GM23338 (cell line): ENCODE results near the gene EXOC7. TPM values are rescaled to one million over a fixed set of nuclear protein-coding genes. Genes with fewer than 3 reads are reported as not detected.

Experiments
- ATAC-seq: fragments of 200-7000 bp; cut with Tn5 transposase; 3 replicates; pipeline ENCODE4 v1.9.1; 2020
- DNase-seq: peaks from one replicate; pipeline ENCODE4 v3.0.0-alpha.2; 2015; ENCODE audit warnings: low spot score
- H2AFZ ChIP-seq: fragments of 200-600 bp; sonication (generic); 2 replicates; pipeline ENCODE4 v1.8.0; 2016; ENCODE audit warnings: antibody characterized with exemption, mild to moderate bottlenecking, moderate library complexity
- H3F3A ChIP-seq: fragments of 200-600 bp; sonication (generic); replicated peaks from 2 replicates; pipeline ENCODE4 v1.8.0; 2017; ENCODE audit warnings: antibody characterized with exemption, mixed run types, low read depth
- H3K27ac ChIP-seq: fragments of 200-600 bp; sonication (generic); 2 replicates; pipeline ENCODE4 v1.6.1; 2016; ENCODE audit warnings: low read depth
- H3K27me3 ChIP-seq: fragments of 200-600 bp; sonication (generic); 2 replicates; pipeline ENCODE4 v1.8.0; 2016; ENCODE audit warnings: mild to moderate bottlenecking, mixed run types, moderate library complexity; ENCODE audit not compliant: insufficient read depth
- H3K36me3 ChIP-seq: fragments of 200-600 bp; sonication (generic); 2 replicates; pipeline ENCODE4 v1.8.0; 2016; ENCODE audit warnings: mild to moderate bottlenecking; ENCODE audit not compliant: insufficient read depth
- H3K4me1 ChIP-seq: fragments of 200-600 bp; sonication (generic); 2 replicates; pipeline ENCODE4 v1.8.0; 2016; ENCODE audit warnings: mild to moderate bottlenecking, moderate library complexity; ENCODE audit not compliant: insufficient read depth
- H3K4me2 ChIP-seq: fragments of 200-600 bp; sonication (generic); 2 replicates; pipeline ENCODE4 v1.7.1; 2017; ENCODE audit warnings: mixed run types
- H3K4me3 ChIP-seq: fragments of 200-600 bp; sonication (generic); 2 replicates; pipeline ENCODE4 v1.6.1; 2016; ENCODE audit warnings: mixed run types
- H3K79me2 ChIP-seq: fragments of 200-600 bp; sonication (generic); replicated peaks from 2 replicates; pipeline ENCODE4 v1.8.0; 2017; ENCODE audit warnings: mild to moderate bottlenecking; ENCODE audit not compliant: insufficient read depth
- H3K9me2 ChIP-seq: fragments of 200-600 bp; sonication (generic); 2 replicates; pipeline ENCODE4 v1.8.0; 2017; ENCODE audit not compliant: insufficient read depth
- H4K20me1 ChIP-seq: fragments of 200-600 bp; sonication (generic); replicated peaks from 2 replicates; pipeline ENCODE4 v1.8.0; 2017; ENCODE audit warnings: mild to moderate bottlenecking; ENCODE audit not compliant: insufficient read depth
- H3K27ac Mint-ChIP-seq: 2 replicates; pipeline ENCODE4 v1.8.0; 2020; ENCODE audit warnings: inconsistent platforms, mild to moderate bottlenecking, moderate library complexity, mixed read lengths
- H3K27me3 Mint-ChIP-seq: 3 replicates; pipeline ENCODE4 v1.8.0; 2022; ENCODE audit warnings: low read depth, mild to moderate bottlenecking, moderate library complexity, mixed read lengths, inconsistent platforms; ENCODE audit not compliant: insufficient read depth, poor library complexity
- H3K36me3 Mint-ChIP-seq: 3 replicates; pipeline ENCODE4 v1.8.0; 2021; ENCODE audit warnings: low read depth, mild to moderate bottlenecking, inconsistent platforms, moderate library complexity, mixed read lengths
- H3K4me1 Mint-ChIP-seq: 3 replicates; pipeline ENCODE4 v1.8.0; 2020; ENCODE audit warnings: mild to moderate bottlenecking, inconsistent platforms, mixed read lengths
- H3K4me3 Mint-ChIP-seq: 3 replicates; pipeline ENCODE4 v1.8.0; 2021; ENCODE audit warnings: moderate library complexity, mild to moderate bottlenecking, inconsistent platforms, mixed read lengths
- H3K9me3 Mint-ChIP-seq: 3 replicates; pipeline ENCODE4 v1.8.0; 2020; ENCODE audit warnings: moderate library complexity, mild to moderate bottlenecking, inconsistent platforms, mixed read lengths
- CTCF ChIP-seq, 2 experiments: fragments of 200-600 bp in 1 of 2; sonication (generic) in 1 of 2; conservative IDR thresholded peaks; 2 replicates each; pipeline versions ENCODE4 v1.5.1 to v1.6.1; 2016 to 2017; ENCODE audit warnings: antibody characterized with exemption in 2 of 2, low read depth in 2 of 2, mild to moderate bottlenecking in 2 of 2, moderate library complexity in 1 of 2
- EZH2 ChIP-seq: fragments of 200-600 bp; sonication (generic); IDR thresholded peaks from one replicate; pipeline ENCODE4 v1.8.0; 2017; ENCODE audit warnings: antibody characterized with exemption, mild to moderate bottlenecking, low read depth; ENCODE audit not compliant: unreplicated experiment
- JUNB ChIP-seq: IDR thresholded peaks from one replicate; pipeline ENCODE4 v1.6.1; 2016; ENCODE audit warnings: antibody characterized with exemption; ENCODE audit not compliant: unreplicated experiment
- NANOG ChIP-seq: IDR thresholded peaks from 2 replicates; pipeline ENCODE4 v1.6.1; 2016; ENCODE audit warnings: antibody characterized with exemption, borderline replicate concordance
- POLR2AphosphoS5 ChIP-seq: IDR thresholded peaks from 2 replicates; pipeline ENCODE4 v1.6.1; 2016; ENCODE audit warnings: antibody characterized with exemption, low read depth
- ZNF114 ChIP-seq: fragments of 250-450 bp; sonication (Bioruptor Pico); IDR thresholded peaks from 2 replicates; pipeline ENCODE4 v1.5.0; 2020; ENCODE audit warnings: mild to moderate bottlenecking, moderate library complexity
- ZNF331 ChIP-seq: fragments of 250-450 bp; sonication (Bioruptor Pico); IDR thresholded peaks from 2 replicates; pipeline ENCODE4 v1.5.0; 2020; ENCODE audit warnings: low read depth, mild to moderate bottlenecking, moderate library complexity
- polyA plus RNA-seq: library from polyadenylated mRNA; unstranded; fragments of >200 nt; fragmentation: Nextera tagmentation; extraction: Ambion mirVana; gene quantifications from 2 replicates; pipeline ENCODE4 v1.2.1, GENCODE V29; 2016
- total RNA-seq: library from RNA; depleted of rRNA; stranded (reverse); fragments of >200 nt; shearing (Covaris generic); gene quantifications from 2 replicates; pipeline ENCODE4 v1.2.3, GENCODE V29; 2014
- TF ChIP-seq, protein P1 (sequence below): IDR thresholded peaks from 2 replicates; pipeline ENCODE4 v1.6.1; 2016; ENCODE audit warnings: antibody characterized with exemption

Gene EXOC7
- total and polyA plus RNA-seq, 2 experiments from 2014 or later = 75.4 to 77.4 TPM

DNA sequence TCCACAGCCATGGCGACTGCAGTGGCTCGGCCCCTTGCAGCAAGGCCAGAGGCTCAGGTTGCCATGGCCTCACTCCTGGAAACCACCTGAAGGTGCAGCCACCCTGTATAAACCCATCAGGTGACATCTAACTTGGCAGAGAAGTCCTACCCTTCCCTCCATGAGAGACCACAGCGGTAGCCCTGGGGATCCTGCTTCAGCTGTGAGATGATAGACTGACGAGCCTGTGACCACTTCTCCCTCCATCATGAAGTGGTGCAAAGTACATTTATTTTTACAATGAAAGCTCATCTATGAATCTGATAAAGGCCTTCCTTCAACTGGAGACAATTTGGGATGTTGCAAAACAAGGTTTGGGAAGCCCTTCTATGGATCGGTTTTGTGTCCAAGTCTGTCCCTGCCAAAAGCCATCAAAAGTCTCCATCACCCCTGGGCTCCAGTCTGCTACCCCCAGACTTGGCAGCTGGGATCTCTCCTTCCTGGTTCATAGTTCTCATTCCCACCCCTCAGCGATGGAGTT lies 22.8 kb downstream of the EXOC7 start:
- peaks cover 42% of the 10 kb centered on the region for H3K4me1 Mint-ChIP-seq
- Histone ChIP-seq H3K27me3 (peaks cover 41% of the 10 kb centered on the region), H2AFZ (no peak overlapping the region), H3K27ac (no peak overlapping the region), H3K4me1 (peaks cover 33% of the 10 kb centered on the region), H3K36me3 (peaks cover 5% of the 10 kb centered on the region; the same call in 1 of the 2 replicates), H3F3A (peaks cover 24% of the 10 kb centered on the region), H3K79me2 (no peaks in the 10 kb centered on the region), H4K20me1 (0 out of 2 replicates have a peak, but pooled peaks cover 7% of the 10 kb centered on the region), H3K9me2 (no peaks in the 10 kb centered on the region), H3K4me3 (peak overlapping the region; percentile 52), H3K4me2 (peak overlapping the region; percentile 88)
- peaks cover 61% of the 10 kb centered on the region for H3K27me3 Mint-ChIP-seq
- no peak for DNase-seq
- TF ChIP-seq EZH2 = no peak
- no peak for TF ChIP-seq ZNF114 (CRISPR knock-in tag)
- TF ChIP-seq NANOG = no peak
- TF ChIP-seq, protein P1, sequence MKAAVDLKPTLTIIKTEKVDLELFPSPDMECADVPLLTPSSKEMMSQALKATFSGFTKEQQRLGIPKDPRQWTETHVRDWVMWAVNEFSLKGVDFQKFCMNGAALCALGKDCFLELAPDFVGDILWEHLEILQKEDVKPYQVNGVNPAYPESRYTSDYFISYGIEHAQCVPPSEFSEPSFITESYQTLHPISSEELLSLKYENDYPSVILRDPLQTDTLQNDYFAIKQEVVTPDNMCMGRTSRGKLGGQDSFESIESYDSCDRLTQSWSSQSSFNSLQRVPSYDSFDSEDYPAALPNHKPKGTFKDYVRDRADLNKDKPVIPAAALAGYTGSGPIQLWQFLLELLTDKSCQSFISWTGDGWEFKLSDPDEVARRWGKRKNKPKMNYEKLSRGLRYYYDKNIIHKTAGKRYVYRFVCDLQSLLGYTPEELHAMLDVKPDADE = no peak
- TF ChIP-seq JUNB = no peak
- peak overlapping the region; percentile 55 for H3K4me3 Mint-ChIP-seq
- H3K27ac Mint-ChIP-seq = no peak overlapping the region
- peaks cover 27% of the 10 kb centered on the region for H3K36me3 Mint-ChIP-seq
- no peak for ATAC-seq
- H3K9me3 Mint-ChIP-seq = no peaks in the 10 kb centered on the region

- Histone ChIP-seq H3F3A (peaks cover 30% of the 10 kb centered on the region), H3K4me2 (peak overlapping the region; percentile 88), H3K27me3 (peaks cover 47% of the 10 kb centered on the region), H3K4me3 (peak overlapping the region; percentile 52), H3K27ac (no peak overlapping the region), H3K79me2 (no peaks in the 10 kb centered on the region), H3K36me3 (peaks cover 4% of the 10 kb centered on the region; the same call in 1 of the 2 replicates), H3K9me2 (no peaks in the 10 kb centered on the region), H4K20me1 (0 out of 2 replicates have a peak, but pooled peaks cover 7% of the 10 kb centered on the region), H3K4me1 (peaks cover 39% of the 10 kb centered on the region), H2AFZ (no peak overlapping the region)
- H3K9me3 Mint-ChIP-seq = no peaks in the 10 kb centered on the region; the same call in 2 of the 3 replicates
- no peak overlapping the region for H3K27ac Mint-ChIP-seq
- peak overlapping the region; percentile 55 for H3K4me3 Mint-ChIP-seq
- TF ChIP-seq POLR2AphosphoS5 (peak; percentile 48), ZNF331 (CRISPR knock-in tag) (no peak), CTCF (conservative IDR thresholded peaks at IDR 0.05; ENCODE audit: low read depth in 2 of 2) (0 out of 4 replicates have a peak, but pooled peaks of 1 of the 2 experiments have one; percentile 0)
- TF ChIP-seq, protein P1 = no peak
- H3K27me3 Mint-ChIP-seq = peaks cover 67% of the 10 kb centered on the region
- peaks cover 23% of the 10 kb centered on the region for H3K36me3 Mint-ChIP-seq
- H3K4me1 Mint-ChIP-seq = peaks cover 47% of the 10 kb centered on the region
- DNase-seq (peak; percentile 61), ATAC-seq (peak; percentile 16)
Observed at GRCh38 chr17:76079956-76080767, 23.4 kb downstream of the EXOC7 start.
